GM21737 (cell line): ENCODE measurements around the gene DUSP28.
"Not testable (repeated sequence)": the region's sequence is repeated elsewhere in the genome, so short reads cannot be mapped to it uniquely, and the experiment has no call there.

ENCODE experiments used
- ATAC-seq: cut with Tn5 transposase; IDR thresholded peaks from one replicate; pipeline ENCODE4 v1.9.1; 2021; ENCODE audit warnings: mild to moderate bottlenecking, moderate library complexity; ENCODE audit not compliant: unreplicated experiment

Gene DUSP28

GRCh38 chr2:240560084-240560479 lies at the start of gene DUSP28:
Gene DUSP28 (plus strand): TSS chr2:240560357. CDS start chr2:240560685, 328 bp downstream.
- ATAC-seq: peak; percentile 55

- ATAC-seq: no peak
Measured at GRCh38 chr2:240510513-240511210, 49.5 kb upstream of the DUSP28 start.

GRCh38 chr2:240511351-240512108 lies 48.6 kb upstream of the DUSP28 start:
- no peak for ATAC-seq

- ATAC-seq: no peak
Measured at GRCh38 chr2:240512109-240512485, 48.1 kb upstream of the DUSP28 start.

- ATAC-seq: no peak
Measured at GRCh38 chr2:240512666-240513535, 47.3 kb upstream of the DUSP28 start.

- ATAC-seq: peak; percentile 88
Measured at GRCh38 chr2:240513549-240514287, 46.4 kb upstream of the DUSP28 start.

GRCh38 chr2:240514631-240515030 lies 45.5 kb upstream of the DUSP28 start:
- ATAC-seq: no peak

GRCh38 chr2:240517342-240517741 lies 42.8 kb upstream of the DUSP28 start:
- no peak for ATAC-seq

- no peak for ATAC-seq
Measured at GRCh38 chr2:240518981-240519380, 41.2 kb upstream of the DUSP28 start.

GRCh38 chr2:240519396-240520129 lies 40.6 kb upstream of the DUSP28 start:
- ATAC-seq: no peak

GRCh38 chr2:240520130-240520973 lies 39.8 kb upstream of the DUSP28 start:
- no peak for ATAC-seq

GRCh38 chr2:240520974-240521350 lies 39.2 kb upstream of the DUSP28 start:
- ATAC-seq: no peak

- ATAC-seq: not testable (repeated sequence)
Measured at GRCh38 chr2:240521885-240522284, 38.3 kb upstream of the DUSP28 start.

- no peak for ATAC-seq
Measured at GRCh38 chr2:240522406-240522805, 37.8 kb upstream of the DUSP28 start.

- ATAC-seq: no peak
Measured at GRCh38 chr2:240523451-240524281, 36.5 kb upstream of the DUSP28 start.

- no peak for ATAC-seq
Measured at GRCh38 chr2:240524963-240525718, 35.0 kb upstream of the DUSP28 start.

GRCh38 chr2:240525802-240526201 lies 34.4 kb upstream of the DUSP28 start:
- ATAC-seq: no peak

GRCh38 chr2:240526521-240526920 lies 33.6 kb upstream of the DUSP28 start:
- ATAC-seq: no peak
